ENCODE measurements around the gene TENM3.

TENM3 gene

GRCh38 chr4:182425302-182425701 lies 182.1 kb downstream of the TENM3 start:
- H3K9ac ChIP-seq (ENCODE audit: low read length), result no peak overlapping the region
- H3K27me3 ChIP-seq (ENCODE audit: low read depth, low read length), result no peaks in the 10 kb centered on the region
- H2AFZ ChIP-seq (ENCODE audit: low read depth, low read length), result no peak overlapping the region
- H3K9me3 ChIP-seq (ENCODE audit: insufficient read depth, low read length), result no peaks in the 10 kb centered on the region
- H3K4me3 ChIP-seq (ENCODE audit: low read length), result no peak overlapping the region
- H3K4me2 ChIP-seq (ENCODE audit: low read length), result no peak overlapping the region
- TF ChIP-seq EZH2phosphoT487 (IDR thresholded peaks at IDR 0.05; ENCODE audit: low read depth) (no peak), CTCF (IDR thresholded peaks at IDR 0.05; ENCODE audit: low read depth, low read length) (no peak)
- no peaks in the 10 kb centered on the region for H4K20me1 ChIP-seq (ENCODE audit: insufficient read depth, low read length)
- H3K79me2 ChIP-seq (ENCODE audit: low read length), result no peaks in the 10 kb centered on the region
- H3K4me1 ChIP-seq (ENCODE audit: low read length), result no peaks in the 10 kb centered on the region
- no peak overlapping the region for H3K27ac ChIP-seq (ENCODE audit: low read length)
- no peaks in the 10 kb centered on the region for H3K36me3 ChIP-seq (replicated peaks; ENCODE audit: low read depth, low read length)

GRCh38 chr4:182426901-182427300 lies 183.7 kb downstream of the TENM3 start:
- Histone ChIP-seq H4K20me1 (ENCODE audit: insufficient read depth, low read length) (no peaks in the 10 kb centered on the region), H3K27ac (ENCODE audit: low read length) (no peak overlapping the region)
- TF ChIP-seq EZH2phosphoT487 (IDR thresholded peaks at IDR 0.05; ENCODE audit: low read depth), result no peak

GRCh38 chr4:182427554-182427953 lies 184.4 kb downstream of the TENM3 start:
- H3K27ac ChIP-seq (ENCODE audit: low read length), result no peak overlapping the region
- H3K9me3 ChIP-seq (ENCODE audit: insufficient read depth, low read length), result no peaks in the 10 kb centered on the region
- H2AFZ ChIP-seq (ENCODE audit: low read depth, low read length), result no peak overlapping the region
- no peak for TF ChIP-seq EZH2phosphoT487 (IDR thresholded peaks at IDR 0.05; ENCODE audit: low read depth)
- TF ChIP-seq CTCF (IDR thresholded peaks at IDR 0.05; ENCODE audit: low read depth, low read length), result no peak
- H3K9ac ChIP-seq (ENCODE audit: low read length), result no peak overlapping the region
- no peaks in the 10 kb centered on the region for H3K27me3 ChIP-seq (ENCODE audit: low read depth, low read length)
- H4K20me1 ChIP-seq (ENCODE audit: insufficient read depth, low read length), result no peaks in the 10 kb centered on the region
- no peaks in the 10 kb centered on the region for H3K79me2 ChIP-seq (ENCODE audit: low read length)
- H3K4me1 ChIP-seq (ENCODE audit: low read length), result no peaks in the 10 kb centered on the region
- H3K4me3 ChIP-seq (ENCODE audit: low read length), result no peak overlapping the region
- no peak overlapping the region for H3K4me2 ChIP-seq (ENCODE audit: low read length)
- H3K36me3 ChIP-seq (replicated peaks; ENCODE audit: low read depth, low read length), result no peaks in the 10 kb centered on the region

More at GRCh38 chr4:182426901-182427300, 183.7 kb downstream of the TENM3 start:
- Histone ChIP-seq H3K27me3 (ENCODE audit: low read depth, low read length) (no peaks in the 10 kb centered on the region), H3K79me2 (ENCODE audit: low read length) (no peaks in the 10 kb centered on the region), H3K4me1 (ENCODE audit: low read length) (no peaks in the 10 kb centered on the region), H3K4me3 (ENCODE audit: low read length) (no peak overlapping the region), H3K4me2 (ENCODE audit: low read length) (no peak overlapping the region), H3K36me3 (replicated peaks; ENCODE audit: low read depth, low read length) (no peaks in the 10 kb centered on the region), H3K9me3 (ENCODE audit: insufficient read depth, low read length) (no peaks in the 10 kb centered on the region), H3K9ac (ENCODE audit: low read length) (no peak overlapping the region), H2AFZ (ENCODE audit: low read depth, low read length) (no peak overlapping the region)

- TF ChIP-seq EZH2phosphoT487 (IDR thresholded peaks at IDR 0.05; ENCODE audit: low read depth) (no peak), CTCF (IDR thresholded peaks at IDR 0.05; ENCODE audit: low read depth, low read length) (no peak)
Observed at GRCh38 chr4:182429896-182430295, 186.7 kb downstream of the TENM3 start.

GRCh38 chr4:182432819-182433218 lies 189.6 kb downstream of the TENM3 start:
- Histone ChIP-seq H3K4me3 (ENCODE audit: low read length) (no peak overlapping the region), H3K36me3 (replicated peaks; ENCODE audit: low read depth, low read length) (no peaks in the 10 kb centered on the region), H4K20me1 (ENCODE audit: insufficient read depth, low read length) (no peaks in the 10 kb centered on the region), H3K27ac (ENCODE audit: low read length) (no peak overlapping the region), H3K27me3 (ENCODE audit: low read depth, low read length) (no peaks in the 10 kb centered on the region), H3K79me2 (ENCODE audit: low read length) (no peaks in the 10 kb centered on the region), H2AFZ (ENCODE audit: low read depth, low read length) (no peak overlapping the region), H3K9me3 (ENCODE audit: insufficient read depth, low read length) (no peaks in the 10 kb centered on the region), H3K9ac (ENCODE audit: low read length) (no peak overlapping the region), H3K4me1 (ENCODE audit: low read length) (no peaks in the 10 kb centered on the region), H3K4me2 (ENCODE audit: low read length) (no peak overlapping the region)
- no peak for TF ChIP-seq EZH2phosphoT487 (IDR thresholded peaks at IDR 0.05; ENCODE audit: low read depth)
- TF ChIP-seq CTCF (IDR thresholded peaks at IDR 0.05; ENCODE audit: low read depth, low read length), result no peak

More at GRCh38 chr4:182429896-182430295, 186.7 kb downstream of the TENM3 start:
- H2AFZ ChIP-seq (ENCODE audit: low read depth, low read length), result no peak overlapping the region
- H3K4me3 ChIP-seq (ENCODE audit: low read length), result no peak overlapping the region
- H3K36me3 ChIP-seq (replicated peaks; ENCODE audit: low read depth, low read length), result no peaks in the 10 kb centered on the region
- H3K79me2 ChIP-seq (ENCODE audit: low read length), result no peaks in the 10 kb centered on the region
- no peak overlapping the region for H3K4me2 ChIP-seq (ENCODE audit: low read length)
- H3K9me3 ChIP-seq (ENCODE audit: insufficient read depth, low read length), result no peaks in the 10 kb centered on the region
- no peak overlapping the region for H3K27ac ChIP-seq (ENCODE audit: low read length)
- H3K4me1 ChIP-seq (ENCODE audit: low read length), result no peaks in the 10 kb centered on the region
- H3K9ac ChIP-seq (ENCODE audit: low read length), result no peak overlapping the region
- no peaks in the 10 kb centered on the region for H4K20me1 ChIP-seq (ENCODE audit: insufficient read depth, low read length)
- H3K27me3 ChIP-seq (ENCODE audit: low read depth, low read length), result no peaks in the 10 kb centered on the region
